ENCODE measurements around the gene SYN1. TPM values are rescaled to one million over a fixed set of nuclear protein-coding genes. Genes with fewer than 3 reads are reported as not detected.

The SYN1 gene
- polyA plus RNA-seq, 1 experiment: 0.23 TPM

DNA sequence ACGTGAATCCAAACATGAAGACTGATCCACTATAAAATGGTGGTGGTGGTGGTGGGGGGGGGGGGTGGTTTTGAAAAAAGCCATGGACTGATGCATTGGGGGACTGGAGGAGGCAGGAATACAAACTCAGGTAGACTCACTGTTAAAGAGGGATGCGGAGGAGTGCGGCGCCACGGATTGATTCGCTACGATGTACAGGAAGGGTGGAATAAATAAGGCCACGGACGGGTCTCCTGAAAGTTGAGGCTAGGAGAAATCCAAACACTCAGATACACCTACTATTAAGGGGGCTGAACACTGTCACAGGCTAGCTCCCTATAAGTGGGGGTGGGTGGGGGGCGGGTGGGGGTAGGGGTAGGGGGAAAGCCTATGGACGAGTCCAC lies 30.1 kb upstream of the SYN1 start:
- ChIA-PET POLR2A (no interaction called here), CTCF (interaction anchor here (1.0 kb wide), 1 partner anchor 126 kb away, joined by 4 read pairs; no protein-coding TSS in a partner anchor)
- Histone ChIP-seq H3K4me3 (ENCODE audit: low read depth, low read length) (peak overlapping the region; percentile 77), H3K27me3 (ENCODE audit: control insufficient read depth, insufficient read depth, low read length) (no peaks in the 10 kb centered on the region), H3K36me3 (ENCODE audit: control insufficient read depth, insufficient read depth, low read length) (peaks cover 2% of the 10 kb centered on the region)
- no peak for DNase-seq (ENCODE audit: low read depth)
- TF ChIP-seq, protein P1, sequence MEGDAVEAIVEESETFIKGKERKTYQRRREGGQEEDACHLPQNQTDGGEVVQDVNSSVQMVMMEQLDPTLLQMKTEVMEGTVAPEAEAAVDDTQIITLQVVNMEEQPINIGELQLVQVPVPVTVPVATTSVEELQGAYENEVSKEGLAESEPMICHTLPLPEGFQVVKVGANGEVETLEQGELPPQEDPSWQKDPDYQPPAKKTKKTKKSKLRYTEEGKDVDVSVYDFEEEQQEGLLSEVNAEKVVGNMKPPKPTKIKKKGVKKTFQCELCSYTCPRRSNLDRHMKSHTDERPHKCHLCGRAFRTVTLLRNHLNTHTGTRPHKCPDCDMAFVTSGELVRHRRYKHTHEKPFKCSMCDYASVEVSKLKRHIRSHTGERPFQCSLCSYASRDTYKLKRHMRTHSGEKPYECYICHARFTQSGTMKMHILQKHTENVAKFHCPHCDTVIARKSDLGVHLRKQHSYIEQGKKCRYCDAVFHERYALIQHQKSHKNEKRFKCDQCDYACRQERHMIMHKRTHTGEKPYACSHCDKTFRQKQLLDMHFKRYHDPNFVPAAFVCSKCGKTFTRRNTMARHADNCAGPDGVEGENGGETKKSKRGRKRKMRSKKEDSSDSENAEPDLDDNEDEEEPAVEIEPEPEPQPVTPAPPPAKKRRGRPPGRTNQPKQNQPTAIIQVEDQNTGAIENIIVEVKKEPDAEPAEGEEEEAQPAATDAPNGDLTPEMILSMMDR (IDR thresholded peaks at IDR 0.05; ENCODE audit: insufficient read depth, low read depth, low read length): no peak

- TF ChIP-seq, protein P1 (IDR thresholded peaks at IDR 0.05; ENCODE audit: insufficient read depth, low read depth, low read length): no peak
- CTCF ChIA-PET: interaction anchor here (1.0 kb wide), 1 partner anchor 125 kb away, joined by 4 read pairs; no protein-coding TSS in a partner anchor
- Histone ChIP-seq H3K4me3 (ENCODE audit: low read depth, low read length) (peak overlapping the region; percentile 77), H3K27me3 (ENCODE audit: control insufficient read depth, insufficient read depth, low read length) (no peaks in the 10 kb centered on the region), H3K36me3 (ENCODE audit: control insufficient read depth, insufficient read depth, low read length) (peaks cover 2% of the 10 kb centered on the region)
- POLR2A ChIA-PET: no interaction called here
- DNase-seq (ENCODE audit: low read depth): no peak
These were observed 29.6 kb upstream of the SYN1 start for GRCh38 chrX:47649271-47649670.

DNA sequence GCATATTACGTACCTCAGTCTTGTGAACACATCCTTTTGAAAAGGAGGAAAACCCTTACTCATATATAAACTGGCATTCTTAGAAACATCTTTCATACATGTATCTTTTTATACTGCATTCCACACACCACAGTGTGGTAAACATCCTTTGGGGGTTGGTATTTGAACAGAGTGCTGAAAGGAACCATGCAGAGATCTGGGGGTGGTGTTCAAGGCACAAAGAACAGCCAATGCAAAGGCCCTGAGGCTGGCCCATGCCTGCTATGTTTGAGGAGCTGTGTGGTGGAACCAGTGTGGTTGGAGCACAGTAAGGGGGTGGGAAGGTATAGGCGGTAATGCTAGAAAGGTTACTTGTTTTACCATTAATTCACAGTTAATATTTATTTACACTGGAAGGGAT lies 28.7 kb upstream of the SYN1 start:
- H3K27me3 ChIP-seq (ENCODE audit: control insufficient read depth, insufficient read depth, low read length): no peaks in the 10 kb centered on the region
- DNase-seq (ENCODE audit: low read depth): no peak
- TF ChIP-seq, protein P1 (IDR thresholded peaks at IDR 0.05; ENCODE audit: insufficient read depth, low read depth, low read length): no peak
- ChIA-PET POLR2A (no interaction called here), CTCF (interaction anchor here (1.2 kb wide), 1 partner anchor 107 kb away, joined by 3 read pairs; no protein-coding TSS in a partner anchor)
- no peak overlapping the region for H3K4me3 ChIP-seq (ENCODE audit: low read depth, low read length)
- peaks cover 2% of the 10 kb centered on the region for H3K36me3 ChIP-seq (ENCODE audit: control insufficient read depth, insufficient read depth, low read length)

DNA sequence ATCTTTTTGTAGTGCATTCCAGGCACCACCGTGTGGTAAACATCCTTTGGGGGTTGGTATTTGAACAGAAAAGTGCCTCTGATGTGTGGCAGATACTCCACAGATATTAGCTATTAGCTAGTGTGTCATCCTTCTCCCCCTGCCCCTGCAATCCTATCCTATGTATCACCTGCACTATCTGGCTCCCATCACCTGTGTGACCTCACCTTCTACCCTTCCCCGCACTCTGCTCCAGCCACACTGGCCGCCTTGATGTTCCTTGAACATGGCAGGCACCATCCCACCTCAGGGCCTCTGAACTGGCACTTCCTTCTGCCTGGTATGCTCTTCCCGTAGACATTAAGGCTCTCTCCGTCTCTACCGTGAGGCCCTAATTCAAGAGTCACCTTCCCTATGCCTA lies 27.0 kb upstream of the SYN1 start:
- Histone ChIP-seq H3K36me3 (ENCODE audit: control insufficient read depth, insufficient read depth, low read length) (no peaks in the 10 kb centered on the region), H3K4me3 (ENCODE audit: low read depth, low read length) (no peak overlapping the region), H3K27me3 (ENCODE audit: control insufficient read depth, insufficient read depth, low read length) (no peaks in the 10 kb centered on the region)
- TF ChIP-seq, protein P1 (IDR thresholded peaks at IDR 0.05; ENCODE audit: insufficient read depth, low read depth, low read length): no peak
- ChIA-PET POLR2A (no interaction called here), CTCF (no interaction called here)
- DNase-seq (ENCODE audit: low read depth): no peak

GRCh38 chrX:47645530-47645929 lies 25.9 kb upstream of the SYN1 start:
- ChIA-PET CTCF (interaction anchor here (1.1 to 2.7 kb wide), 3 partner anchors 64 to 146 kb away, joined by 3 to 16 read pairs (median 8); partner anchors contain the start of gene TIMP1), POLR2A (no interaction called here)
- Histone ChIP-seq H3K4me3 (ENCODE audit: low read depth, low read length) (no peak overlapping the region), H3K27me3 (ENCODE audit: control insufficient read depth, insufficient read depth, low read length) (no peaks in the 10 kb centered on the region), H3K36me3 (ENCODE audit: control insufficient read depth, insufficient read depth, low read length) (no peaks in the 10 kb centered on the region; the same call in 1 of the 2 replicates)
- TF ChIP-seq, protein P1 (IDR thresholded peaks at IDR 0.05; ENCODE audit: insufficient read depth, low read depth, low read length): no peak
- no peak for DNase-seq (ENCODE audit: low read depth)
